Endometrial microvascular endothelial cells (primary cell): ENCODE results near the gene TPPP. TPM values are rescaled to one million over a fixed set of nuclear protein-coding genes. Genes with fewer than 3 reads are reported as not detected.
"Not testable (repeated sequence)": the region's sequence is repeated elsewhere in the genome, so short reads cannot be mapped to it uniquely, and the experiment has no call there.

ENCODE experiments used
- in situ Hi-C: cut with HindIII; loops from 2 replicates; pipeline ENCODE4 v1.10.0; 2017; ENCODE audit warnings: low sequenced_read_pairs, low pct_unique_long_range_greater_than_20kb; ENCODE audit errors: inconsistent ontology term
- total RNA-seq: library from RNA; depleted of rRNA; stranded (reverse); fragments of >200 nt; gene quantifications from one replicate; pipeline ENCODE4 v1.2.3, GENCODE V29; 2015; ENCODE audit errors: inconsistent ontology term

The TPPP gene
- total RNA-seq, 1 donor from 2014 or later, result not detected

GRCh38 chr5:696191-696590, 3.0 kb upstream of the TPPP start:
- in situ Hi-C loops, result not testable (repeated sequence)

GRCh38 chr5:695475-695874, 2.3 kb upstream of the TPPP start:
- in situ Hi-C loops, result not testable (repeated sequence)

- in situ Hi-C loops, result not testable (repeated sequence)
These were observed 885 bp upstream of the TPPP start for GRCh38 chr5:694042-694431.

GRCh38 chr5:692529-693041, 567 bp downstream of the TPPP start:
- in situ Hi-C loops, result not testable (repeated sequence)

- in situ Hi-C loops, result no loop called here
These were observed 1.2 kb downstream of the TPPP start for GRCh38 chr5:691817-692528.

- in situ Hi-C loops, result not testable (repeated sequence)
These were observed 2.1 kb downstream of the TPPP start for GRCh38 chr5:691049-691448.

- in situ Hi-C loops, result not testable (repeated sequence)
These were observed 2.9 kb downstream of the TPPP start for GRCh38 chr5:690293-690692.

- in situ Hi-C loops, result not testable (repeated sequence)
These were observed 4.7 kb downstream of the TPPP start for GRCh38 chr5:688348-689010.

- in situ Hi-C loops, result not testable (repeated sequence)
These were observed 6.2 kb downstream of the TPPP start for GRCh38 chr5:686936-687335.

GRCh38 chr5:686172-686523, 7.0 kb downstream of the TPPP start:
- in situ Hi-C loops, result not testable (repeated sequence)

GRCh38 chr5:685262-686171, 7.6 kb downstream of the TPPP start:
- in situ Hi-C loops, result no loop called here

- in situ Hi-C loops, result no loop called here
These were observed 8.4 kb downstream of the TPPP start for GRCh38 chr5:684751-685216.

GRCh38 chr5:683551-684481, 9.3 kb downstream of the TPPP start:
- in situ Hi-C loops, result no loop called here

- in situ Hi-C loops, result not testable (repeated sequence)
These were observed 10.3 kb downstream of the TPPP start for GRCh38 chr5:682651-683358.

- in situ Hi-C loops, result not testable (repeated sequence)
These were observed 10.9 kb downstream of the TPPP start for GRCh38 chr5:682216-682615.

GRCh38 chr5:681317-682191, 11.6 kb downstream of the TPPP start:
- in situ Hi-C loops, result not testable (repeated sequence)

GRCh38 chr5:680836-681235, 12.3 kb downstream of the TPPP start:
- in situ Hi-C loops, result not testable (repeated sequence)
